DOHH2 (cell line): ENCODE data around the gene CARD10.

ENCODE experiments used
- CTCF ChIP-seq: fragments of 200-600 bp; sonication (generic); IDR thresholded peaks from one replicate; pipeline ENCODE4 v1.5.1; 2014; ENCODE audit warnings: antibody characterized with exemption, mild to moderate bottlenecking, low read depth, low read length; ENCODE audit not compliant: poor library complexity, severe bottlenecking
- EZH2phosphoT487 ChIP-seq: fragments of 200-600 bp; sonication (generic); IDR thresholded peaks from 2 replicates; pipeline ENCODE4 v1.6.1; 2017; ENCODE audit warnings: borderline replicate concordance, mild to moderate bottlenecking, antibody characterized with exemption, low read length, moderate library complexity, mixed read lengths

DNA sequence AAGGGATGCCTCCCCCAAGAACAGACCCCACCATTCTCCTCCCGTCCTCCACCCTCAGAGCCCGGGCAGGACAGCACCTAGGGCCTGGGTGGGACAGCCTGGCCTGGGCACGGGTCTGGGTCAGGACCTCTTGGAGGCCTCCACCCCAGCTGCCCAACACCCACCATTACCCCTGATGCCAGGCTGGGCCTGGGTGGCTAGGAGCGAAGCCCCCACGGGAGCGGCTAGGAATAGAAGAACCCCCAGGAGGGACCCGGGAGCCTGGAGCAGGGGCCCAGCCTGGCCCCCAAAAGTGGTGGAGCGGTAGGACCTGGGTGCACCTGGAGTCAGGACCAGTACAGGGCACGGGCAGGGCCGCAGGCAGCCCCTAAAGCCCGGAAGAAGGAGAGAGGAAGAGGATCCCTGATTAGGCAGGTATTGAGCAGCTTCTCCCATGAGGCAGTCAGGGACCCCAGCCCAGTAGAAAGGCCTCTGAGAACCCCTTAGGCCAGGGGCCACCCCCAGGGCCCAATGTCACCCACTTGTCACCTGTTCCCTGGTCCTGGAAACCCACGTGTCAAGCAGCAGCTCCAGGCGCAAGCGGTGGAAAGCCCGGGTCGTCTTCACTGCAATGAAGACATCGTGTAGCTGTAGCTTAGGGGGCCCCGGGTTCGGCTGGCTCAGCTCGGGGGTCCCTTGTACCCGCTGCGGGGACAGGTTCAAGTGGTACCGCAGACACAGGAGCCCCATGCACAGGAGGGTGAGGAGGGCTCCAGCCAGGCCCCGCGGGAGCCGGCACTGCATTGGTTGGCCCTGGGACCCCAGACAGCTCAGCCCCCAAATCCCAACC is 33.6 kb downstream of the CARD10 start:
- TF ChIP-seq CTCF (no peak), EZH2phosphoT487 (no peak)
